ENCODE data around the gene LAMB2. TPM values are rescaled to one million over a fixed set of nuclear protein-coding genes. Genes with fewer than 3 reads are reported as not detected.
A peak's percentile ranks its signal among the peaks of the same experiment; 100 is the strongest.

The LAMB2 gene
- polyA plus RNA-seq, 6 donors from 2014 or later: not detected

GRCh38 chr3:49166752-49167556, 34.1 kb upstream of the LAMB2 start:
- ATAC-seq (ENCODE audit: low read depth in 2 of 2): no peak
- peak overlapping the region; percentile 86 to 97 (median 91) for H3K4me3 Mint-ChIP-seq
- no peak for DNase-seq
- peaks cover 35 to 40% (median 39%) of the 10 kb centered on the region in 3 donors for H3K4me1 Mint-ChIP-seq
- no peaks in the 10 kb centered on the region for H3K9me3 Mint-ChIP-seq
- peaks cover 4 to 11% (median 8%) of the 10 kb centered on the region in 3 donors for H3K27me3 Mint-ChIP-seq
- H3K27ac Mint-ChIP-seq: peak overlapping the region in 5 of 6 donors; percentile 24 to 93 (median 91)
- H3K36me3 Mint-ChIP-seq: peaks cover 0 to 11% of the 10 kb centered on the region in 2 donors

- peaks cover 31 to 37% (median 36%) of the 10 kb centered on the region in 3 donors for H3K4me1 Mint-ChIP-seq
- ATAC-seq (ENCODE audit: low read depth in 2 of 2) (peak; percentile 83 to 86), DNase-seq (peak; percentile 69)
- peak within 1 kb of the TSS; percentile 86 to 98 (median 94) for H3K4me3 Mint-ChIP-seq
- peaks cover 0 to 11% of the 10 kb centered on the region in 2 donors for H3K36me3 Mint-ChIP-seq
- H3K9me3 Mint-ChIP-seq: no peaks in the 10 kb centered on the region
- peaks cover 4 to 11% (median 8%) of the 10 kb centered on the region in 3 donors for H3K27me3 Mint-ChIP-seq
- peak within 1 kb of the TSS; percentile 88 to 99 (median 92) for H3K27ac Mint-ChIP-seq
Measured at GRCh38 chr3:49165771-49166751, 33.2 kb upstream of the LAMB2 start, which contains the start of gene CCDC71. Gene CCDC71 (minus strand): TSS chr3:49166331. CDS start chr3:49164208, 2,123 bp downstream.

- Mint-ChIP-seq H3K27ac (peak overlapping the region; percentile 88 to 99 (median 92)), H3K4me1 (peaks cover 28 to 37% (median 28%) of the 10 kb centered on the region in 3 donors), H3K36me3 (peaks cover 0 to 11% of the 10 kb centered on the region in 2 donors), H3K27me3 (peaks cover 4 to 11% (median 8%) of the 10 kb centered on the region in 3 donors), H3K4me3 (peak overlapping the region; percentile 86 to 98 (median 94)), H3K9me3 (no peaks in the 10 kb centered on the region)
- DNase-seq (no peak), ATAC-seq (ENCODE audit: low read depth in 2 of 2) (no peak)
Measured at GRCh38 chr3:49164983-49165720, 32.3 kb upstream of the LAMB2 start.

GRCh38 chr3:49163609-49164008, 30.8 kb upstream of the LAMB2 start:
- Mint-ChIP-seq H3K27me3 (peaks cover 0 to under 1% (median 0%) of the 10 kb centered on the region in 3 donors), H3K4me1 (peaks cover 21 to 34% (median 25%) of the 10 kb centered on the region in 3 donors), H3K27ac (peak overlapping the region in 1 of 6 donors; percentile 43), H3K4me3 (peak overlapping the region in 6 of 8 donors; percentile 3 to 98 (median 54)), H3K36me3 (peaks cover 0 to 11% of the 10 kb centered on the region in 2 donors), H3K9me3 (no peaks in the 10 kb centered on the region)
- no peak for ATAC-seq (ENCODE audit: low read depth in 2 of 2)
- DNase-seq: no peak

- H3K4me1 Mint-ChIP-seq: peaks cover 27 to 38% (median 30%) of the 10 kb centered on the region in 3 donors
- peak overlapping the region in 2 of 8 donors; percentile 30 to 43 for H3K4me3 Mint-ChIP-seq
Measured at GRCh38 chr3:49162751-49163419, 30.0 kb upstream of the LAMB2 start.

GRCh38 chr3:49161808-49162530, 29.1 kb upstream of the LAMB2 start:
- DNase-seq: no peak
- Mint-ChIP-seq H3K4me1 (peaks cover 27 to 38% (median 30%) of the 10 kb centered on the region in 3 donors), H3K4me3 (peak overlapping the region in 1 of 8 donors; percentile 43)

More at GRCh38 chr3:49162751-49163419, 30.0 kb upstream of the LAMB2 start:
- Mint-ChIP-seq H3K9me3 (no peaks in the 10 kb centered on the region), H3K27me3 (no peaks in the 10 kb centered on the region), H3K36me3 (peaks cover 0 to 11% of the 10 kb centered on the region in 2 donors), H3K27ac (no peak overlapping the region)
- ATAC-seq (ENCODE audit: low read depth in 2 of 2) (no peak), DNase-seq (no peak)

GRCh38 chr3:49161197-49161596, 28.3 kb upstream of the LAMB2 start:
- ATAC-seq (ENCODE audit: low read depth in 2 of 2) (no peak), DNase-seq (no peak)
- peak overlapping the region in 1 of 8 donors; percentile 40 for H3K4me3 Mint-ChIP-seq
- H3K27ac Mint-ChIP-seq: no peak overlapping the region
- H3K9me3 Mint-ChIP-seq: no peaks in the 10 kb centered on the region
- H3K27me3 Mint-ChIP-seq: no peaks in the 10 kb centered on the region
- H3K36me3 Mint-ChIP-seq: peaks cover 0 to 11% of the 10 kb centered on the region in 2 donors
- H3K4me1 Mint-ChIP-seq: peaks cover 27 to 30% (median 28%) of the 10 kb centered on the region in 3 donors

More at GRCh38 chr3:49161808-49162530, 29.1 kb upstream of the LAMB2 start:
- Mint-ChIP-seq H3K27ac (peak overlapping the region in 1 of 6 donors; percentile 69), H3K36me3 (peaks cover 0 to 11% of the 10 kb centered on the region in 2 donors), H3K9me3 (no peaks in the 10 kb centered on the region), H3K27me3 (no peaks in the 10 kb centered on the region)
- ATAC-seq (ENCODE audit: low read depth in 2 of 2): no peak

- H3K9me3 Mint-ChIP-seq: no peaks in the 10 kb centered on the region
- H3K27me3 Mint-ChIP-seq: no peaks in the 10 kb centered on the region
- H3K4me1 Mint-ChIP-seq: peaks cover 9 to 10% (median 10%) of the 10 kb centered on the region in 3 donors
- ATAC-seq (ENCODE audit: low read depth in 2 of 2): no peak
- no peak for DNase-seq
- peaks cover 0 to 4% of the 10 kb centered on the region in 2 donors for H3K36me3 Mint-ChIP-seq
- H3K4me3 Mint-ChIP-seq: no peak overlapping the region
- H3K27ac Mint-ChIP-seq: no peak overlapping the region
Measured at GRCh38 chr3:49158792-49159191, 25.9 kb upstream of the LAMB2 start.

GRCh38 chr3:49158103-49158709, 25.4 kb upstream of the LAMB2 start:
- Mint-ChIP-seq H3K27me3 (no peaks in the 10 kb centered on the region), H3K36me3 (no peaks in the 10 kb centered on the region), H3K4me1 (peaks cover 6 to 7% (median 7%) of the 10 kb centered on the region in 3 donors), H3K9me3 (no peaks in the 10 kb centered on the region), H3K27ac (peak overlapping the region in 1 of 6 donors; percentile 27), H3K4me3 (peak overlapping the region in 1 of 8 donors; percentile 1)
- DNase-seq: peak; percentile 44
- ATAC-seq (ENCODE audit: low read depth in 2 of 2): peak; percentile 80 to 86

- Mint-ChIP-seq H3K27ac (no peak overlapping the region), H3K27me3 (no peaks in the 10 kb centered on the region), H3K36me3 (no peaks in the 10 kb centered on the region)
Measured at GRCh38 chr3:49157289-49157688, 24.4 kb upstream of the LAMB2 start.

GRCh38 chr3:49153349-49153912, 20.6 kb upstream of the LAMB2 start:
- DNase-seq: no peak
- no peaks in the 10 kb centered on the region for H3K36me3 Mint-ChIP-seq
- no peaks in the 10 kb centered on the region for H3K27me3 Mint-ChIP-seq
- H3K4me3 Mint-ChIP-seq: no peak overlapping the region
- peaks cover 4 to 6% (median 5%) of the 10 kb centered on the region in 3 donors for H3K4me1 Mint-ChIP-seq
- H3K9me3 Mint-ChIP-seq: no peaks in the 10 kb centered on the region
- ATAC-seq (ENCODE audit: low read depth in 2 of 2): no peak
- H3K27ac Mint-ChIP-seq: peak overlapping the region in 1 of 6 donors; percentile 77

More at GRCh38 chr3:49157289-49157688, 24.4 kb upstream of the LAMB2 start:
- ATAC-seq (ENCODE audit: low read depth in 2 of 2) (no peak), DNase-seq (no peak)
- H3K4me3 Mint-ChIP-seq: no peak overlapping the region
- peaks cover 6 to 7% (median 7%) of the 10 kb centered on the region in 3 donors for H3K4me1 Mint-ChIP-seq
- no peaks in the 10 kb centered on the region for H3K9me3 Mint-ChIP-seq
